Immature natural killer cell (primary cell): ENCODE measurements around the gene COG5. TPM values are rescaled to one million over a fixed set of nuclear protein-coding genes. Genes with fewer than 3 reads are reported as not detected.

ENCODE experiments used
- DNase-seq, 3 donors: peaks; one replicate each; pipeline ENCODE4 v3.0.0; 2022; ENCODE audit warnings: mixed read lengths in 1 of 3
- H3K27ac Mint-ChIP-seq, 6 donors: one replicate each; pipeline ENCODE4 v1.8.0; 2020; ENCODE audit warnings: mixed read lengths in 6 of 6, mild to moderate bottlenecking in 5 of 6, inconsistent platforms in 4 of 6, moderate library complexity in 3 of 6
- H3K27me3 Mint-ChIP-seq, 3 donors: one replicate each; pipeline ENCODE4 v1.8.0; 2020 to 2021; ENCODE audit warnings: low read depth in 3 of 3, mild to moderate bottlenecking in 3 of 3, mixed read lengths in 3 of 3, moderate library complexity in 3 of 3, inconsistent platforms in 1 of 3
- H3K36me3 Mint-ChIP-seq, 3 donors: one replicate each; pipeline ENCODE4 v1.8.0; 2020; ENCODE audit warnings: mixed read lengths in 3 of 3, inconsistent platforms in 2 of 3, mild to moderate bottlenecking in 2 of 3
- H3K4me1 Mint-ChIP-seq, 2 donors: one replicate each; pipeline ENCODE4 v1.8.0; 2020; ENCODE audit warnings: inconsistent platforms in 2 of 2, mild to moderate bottlenecking in 2 of 2, mixed read lengths in 2 of 2, moderate library complexity in 1 of 2
- H3K4me3 Mint-ChIP-seq, 5 donors: one replicate each; pipeline ENCODE4 v1.8.0; 2020; ENCODE audit warnings: mild to moderate bottlenecking in 5 of 5, mixed read lengths in 5 of 5, inconsistent platforms in 3 of 5, moderate library complexity in 3 of 5
- H3K9me3 Mint-ChIP-seq, 6 donors: one replicate each; pipeline ENCODE4 v1.8.0; 2020; ENCODE audit warnings: mild to moderate bottlenecking in 6 of 6, mixed read lengths in 6 of 6, inconsistent platforms in 4 of 6, moderate library complexity in 3 of 6
- polyA plus RNA-seq, 3 donors: library from polyadenylated mRNA; unstranded; fragments of 300-500 nt; fragmentation: Illumina TruSeq; gene quantifications; one replicate each; pipeline ENCODE4 v1.2.3, GENCODE V29; 2021

The COG5 gene
- polyA plus RNA-seq, 3 donors from 2014 or later, result 16.8 to 30.5 (median 22.2) TPM

GRCh38 chr7:107179326-107180164 is 384.2 kb downstream of the COG5 start:
- Mint-ChIP-seq H3K4me3 (no peak overlapping the region), H3K36me3 (peaks cover 0 to 21% (median 8%) of the 10 kb centered on the region in 3 donors), H3K27me3 (peaks cover 0 to 3% (median 0%) of the 10 kb centered on the region in 3 donors), H3K9me3 (no peaks in the 10 kb centered on the region), H3K27ac (no peak overlapping the region), H3K4me1 (peaks cover 42 to 63% of the 10 kb centered on the region in 2 donors)
- no peak for DNase-seq

- Mint-ChIP-seq H3K36me3 (no peaks in the 10 kb centered on the region), H3K27me3 (peaks cover 6 to 14% (median 13%) of the 10 kb centered on the region in 3 donors), H3K4me1 (peaks cover 61 to 84% of the 10 kb centered on the region in 2 donors), H3K9me3 (no peaks in the 10 kb centered on the region), H3K4me3 (peak overlapping the region in 1 of 5 donors; percentile 5), H3K27ac (peak overlapping the region in 3 of 6 donors; percentile 2 to 29 (median 13))
- no peak for DNase-seq
These were observed 389.9 kb downstream of the COG5 start for GRCh38 chr7:107173691-107174406.

GRCh38 chr7:107173191-107173590 is 390.5 kb downstream of the COG5 start:
- no peaks in the 10 kb centered on the region for H3K36me3 Mint-ChIP-seq
- no peak for DNase-seq
- peaks cover 13 to 21% (median 19%) of the 10 kb centered on the region in 3 donors for H3K27me3 Mint-ChIP-seq
- peak overlapping the region in 1 of 6 donors; percentile 4 for H3K27ac Mint-ChIP-seq
- H3K4me1 Mint-ChIP-seq, result peaks cover 61 to 82% of the 10 kb centered on the region in 2 donors
- H3K4me3 Mint-ChIP-seq, result no peak overlapping the region
- H3K9me3 Mint-ChIP-seq, result no peaks in the 10 kb centered on the region

GRCh38 chr7:107172276-107173032 is 391.3 kb downstream of the COG5 start:
- Mint-ChIP-seq H3K27me3 (peaks cover 14 to 25% (median 20%) of the 10 kb centered on the region in 3 donors), H3K4me3 (no peak overlapping the region), H3K27ac (peak overlapping the region in 1 of 6 donors; percentile 11), H3K9me3 (no peaks in the 10 kb centered on the region), H3K4me1 (peaks cover 66 to 82% of the 10 kb centered on the region in 2 donors), H3K36me3 (no peaks in the 10 kb centered on the region)
- DNase-seq, result no peak

- no peaks in the 10 kb centered on the region for H3K9me3 Mint-ChIP-seq
- no peaks in the 10 kb centered on the region for H3K36me3 Mint-ChIP-seq
- H3K4me3 Mint-ChIP-seq, result peak overlapping the region; percentile 5 to 52 (median 23)
- peaks cover 62 to 82% of the 10 kb centered on the region in 2 donors for H3K4me1 Mint-ChIP-seq
- peaks cover 14 to 22% (median 20%) of the 10 kb centered on the region in 3 donors for H3K27me3 Mint-ChIP-seq
- DNase-seq, result no peak
- H3K27ac Mint-ChIP-seq, result peak overlapping the region in 3 of 6 donors; percentile 4 to 49 (median 30)
These were observed 392.2 kb downstream of the COG5 start for GRCh38 chr7:107171496-107171895.

GRCh38 chr7:107170051-107170915 is 393.4 kb downstream of the COG5 start:
- H3K27me3 Mint-ChIP-seq, result peaks cover 14 to 23% (median 22%) of the 10 kb centered on the region in 3 donors
- DNase-seq, result no peak
- H3K4me1 Mint-ChIP-seq, result peaks cover 57 to 77% of the 10 kb centered on the region in 2 donors
- H3K9me3 Mint-ChIP-seq, result no peaks in the 10 kb centered on the region
- peak overlapping the region; percentile 90 to 100 (median 96) for H3K27ac Mint-ChIP-seq
- H3K4me3 Mint-ChIP-seq, result peak overlapping the region; percentile 91 to 100 (median 96)
- H3K36me3 Mint-ChIP-seq, result no peaks in the 10 kb centered on the region

GRCh38 chr7:107169120-107170050 is 394.3 kb downstream of the COG5 start:
- Mint-ChIP-seq H3K27ac (peak overlapping the region; percentile 97 to 100 (median 99)), H3K9me3 (no peaks in the 10 kb centered on the region), H3K27me3 (peaks cover 14 to 23% (median 23%) of the 10 kb centered on the region in 3 donors), H3K4me3 (peak overlapping the region; percentile 91 to 100 (median 96)), H3K4me1 (peaks cover 50 to 68% of the 10 kb centered on the region in 2 donors), H3K36me3 (no peaks in the 10 kb centered on the region)
- DNase-seq, result peak; percentile 87 to 91 (median 88)

- Mint-ChIP-seq H3K27ac (peak within 1 kb of the TSS; percentile 97 to 100 (median 99)), H3K4me1 (peaks cover 41 to 59% of the 10 kb centered on the region in 2 donors), H3K36me3 (no peaks in the 10 kb centered on the region), H3K27me3 (peaks cover 14 to 26% (median 23%) of the 10 kb centered on the region in 3 donors), H3K9me3 (no peaks in the 10 kb centered on the region), H3K4me3 (peak within 1 kb of the TSS; percentile 91 to 100 (median 96))
- DNase-seq, result peak; percentile 99
These were observed 395.2 kb downstream of the COG5 start, which contains the start of gene HBP1 for GRCh38 chr7:107168233-107169119. TSS of gene HBP1 (plus strand) at chr7:107169003. CDS start at chr7:107179894, 10,891 bp downstream.

- no peaks in the 10 kb centered on the region for H3K9me3 Mint-ChIP-seq
- H3K36me3 Mint-ChIP-seq, result no peaks in the 10 kb centered on the region
- H3K4me3 Mint-ChIP-seq, result peak overlapping the region; percentile 91 to 100 (median 96)
- no peak for DNase-seq
- H3K27me3 Mint-ChIP-seq, result peaks cover 14 to 26% (median 23%) of the 10 kb centered on the region in 3 donors
- H3K27ac Mint-ChIP-seq, result peak overlapping the region; percentile 97 to 100 (median 99)
- H3K4me1 Mint-ChIP-seq, result peaks cover 33 to 51% of the 10 kb centered on the region in 2 donors
These were observed 396.1 kb downstream of the COG5 start for GRCh38 chr7:107167483-107168232.

GRCh38 chr7:107166736-107167426 is 396.8 kb downstream of the COG5 start:
- Mint-ChIP-seq H3K9me3 (no peaks in the 10 kb centered on the region), H3K36me3 (no peaks in the 10 kb centered on the region), H3K27me3 (peaks cover 14 to 26% (median 23%) of the 10 kb centered on the region in 3 donors), H3K4me1 (peaks cover 32 to 44% of the 10 kb centered on the region in 2 donors), H3K27ac (peak overlapping the region; percentile 97 to 100 (median 99)), H3K4me3 (peak overlapping the region; percentile 91 to 100 (median 96))
- DNase-seq, result no peak
